ENCODE results near the gene ACTL7A. TPM values are rescaled to one million over a fixed set of nuclear protein-coding genes. Genes with fewer than 3 reads are reported as not detected.

ACTL7A gene
- polyA plus RNA-seq, 1 donor (not counting 4 experiments of a cell fraction or from before 2014, with no cell fraction given): not detected

DNA sequence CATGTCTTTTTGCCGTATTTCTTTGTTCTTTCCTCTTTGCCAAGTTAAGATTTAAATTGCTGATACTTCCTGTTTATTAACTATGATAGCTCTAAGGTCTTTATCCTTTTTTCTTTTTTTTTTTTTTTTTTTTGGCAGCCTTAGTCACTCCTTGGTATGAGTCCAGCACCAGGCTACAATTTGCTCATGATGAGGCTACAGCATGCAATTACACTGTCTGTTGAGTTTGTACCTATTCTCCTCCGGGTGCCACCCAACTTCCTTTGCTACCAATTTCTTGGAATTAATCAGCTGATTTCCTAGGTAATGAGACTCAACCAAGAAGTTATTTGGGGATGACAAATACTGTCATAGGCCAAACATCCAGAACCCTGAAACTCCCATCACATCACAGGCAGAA, 31.8 kb upstream of the ACTL7A start:
- no peak overlapping the region for H3K4me3 ChIP-seq (ENCODE audit: control insufficient read depth in 2 of 3, extremely low read depth in 1 of 3, insufficient read depth in 2 of 3, low read depth in 1 of 3, low read length in 3 of 3)

GRCh38 chr9:108831496-108832178, 30.4 kb upstream of the ACTL7A start:
- Histone ChIP-seq H3K27ac (ENCODE audit: control insufficient read depth, insufficient read depth, low read length) (peak overlapping the region; percentile 55), H3K9me3 (ENCODE audit: control insufficient read depth, low read depth, low read length) (no peaks in the 10 kb centered on the region), H3K79me2 (ENCODE audit: control insufficient read depth, insufficient read depth, low read length) (no peaks in the 10 kb centered on the region), H4K20me1 (ENCODE audit: control insufficient read depth, extremely low read depth, insufficient read depth, low read length) (no peaks in the 10 kb centered on the region), H3K9ac (ENCODE audit: control insufficient read depth, extremely low read depth, insufficient read depth, low read length) (no peak overlapping the region), H3K4me1 (ENCODE audit: control insufficient read depth, extremely low read depth, insufficient read depth, low read length) (peaks cover 53% of the 10 kb centered on the region), H3K9me1 (ENCODE audit: control insufficient read depth, extremely low read depth, insufficient read depth, low read length) (no peaks in the 10 kb centered on the region), H3K4me2 (ENCODE audit: control insufficient read depth, extremely low read depth, insufficient read depth, low read depth, low read length) (peak overlapping the region; percentile 52), H3K36me3 (ENCODE audit: control insufficient read depth in 2 of 2, extremely low read depth in 1 of 2, insufficient read depth in 2 of 2, low read length in 2 of 2) (no peaks in the 10 kb centered on the region), H3K27me3 (ENCODE audit: control insufficient read depth, extremely low read depth, insufficient read depth, low read length) (no peaks in the 10 kb centered on the region), H2AFZ (ENCODE audit: control insufficient read depth, low read length) (no peak overlapping the region), H3K4me3 (ENCODE audit: control insufficient read depth in 2 of 3, extremely low read depth in 1 of 3, insufficient read depth in 2 of 3, low read depth in 1 of 3, low read length in 3 of 3) (no peak overlapping the region)
- peak; percentile 97 for FAIRE-seq
- no peak for DNase-seq (ENCODE audit: low read depth, low spot score)
- no peak for TF ChIP-seq EZH2 (IDR thresholded peaks at IDR 0.05; ENCODE audit: low read length)
- TF ChIP-seq, protein P1, sequence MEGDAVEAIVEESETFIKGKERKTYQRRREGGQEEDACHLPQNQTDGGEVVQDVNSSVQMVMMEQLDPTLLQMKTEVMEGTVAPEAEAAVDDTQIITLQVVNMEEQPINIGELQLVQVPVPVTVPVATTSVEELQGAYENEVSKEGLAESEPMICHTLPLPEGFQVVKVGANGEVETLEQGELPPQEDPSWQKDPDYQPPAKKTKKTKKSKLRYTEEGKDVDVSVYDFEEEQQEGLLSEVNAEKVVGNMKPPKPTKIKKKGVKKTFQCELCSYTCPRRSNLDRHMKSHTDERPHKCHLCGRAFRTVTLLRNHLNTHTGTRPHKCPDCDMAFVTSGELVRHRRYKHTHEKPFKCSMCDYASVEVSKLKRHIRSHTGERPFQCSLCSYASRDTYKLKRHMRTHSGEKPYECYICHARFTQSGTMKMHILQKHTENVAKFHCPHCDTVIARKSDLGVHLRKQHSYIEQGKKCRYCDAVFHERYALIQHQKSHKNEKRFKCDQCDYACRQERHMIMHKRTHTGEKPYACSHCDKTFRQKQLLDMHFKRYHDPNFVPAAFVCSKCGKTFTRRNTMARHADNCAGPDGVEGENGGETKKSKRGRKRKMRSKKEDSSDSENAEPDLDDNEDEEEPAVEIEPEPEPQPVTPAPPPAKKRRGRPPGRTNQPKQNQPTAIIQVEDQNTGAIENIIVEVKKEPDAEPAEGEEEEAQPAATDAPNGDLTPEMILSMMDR (optimal IDR thresholded peaks at IDR 0.05 in 1 of 3, IDR thresholded peaks at IDR 0.05 in 1 of 3, conservative IDR thresholded peaks at IDR 0.05 in 1 of 3; ENCODE audit: extremely low read depth in 1 of 3, insufficient read depth in 2 of 3, low read length in 3 of 3): no peak
- dilution Hi-C loops (cut with MboI; ENCODE audit: extremely low pct_ligation_motif_present, low sequenced_read_pairs): no loop called here

More for the DNA sequence above, 31.8 kb upstream of the ACTL7A start:
- Histone ChIP-seq H3K9me3 (ENCODE audit: control insufficient read depth, low read depth, low read length) (no peaks in the 10 kb centered on the region), H3K79me2 (ENCODE audit: control insufficient read depth, insufficient read depth, low read length) (no peaks in the 10 kb centered on the region), H3K9me1 (ENCODE audit: control insufficient read depth, extremely low read depth, insufficient read depth, low read length) (no peaks in the 10 kb centered on the region), H3K27me3 (ENCODE audit: control insufficient read depth, extremely low read depth, insufficient read depth, low read length) (no peaks in the 10 kb centered on the region), H4K20me1 (ENCODE audit: control insufficient read depth, extremely low read depth, insufficient read depth, low read length) (no peaks in the 10 kb centered on the region), H2AFZ (ENCODE audit: control insufficient read depth, low read length) (peak overlapping the region; percentile 78), H3K36me3 (ENCODE audit: control insufficient read depth in 2 of 2, extremely low read depth in 1 of 2, insufficient read depth in 2 of 2, low read length in 2 of 2) (no peaks in the 10 kb centered on the region), H3K4me1 (ENCODE audit: control insufficient read depth, extremely low read depth, insufficient read depth, low read length) (peaks cover 40% of the 10 kb centered on the region), H3K4me2 (ENCODE audit: control insufficient read depth, extremely low read depth, insufficient read depth, low read depth, low read length) (peak overlapping the region; percentile 73), H3K27ac (ENCODE audit: control insufficient read depth, insufficient read depth, low read length) (peak overlapping the region; percentile 29), H3K9ac (ENCODE audit: control insufficient read depth, extremely low read depth, insufficient read depth, low read length) (no peak overlapping the region)
- TF ChIP-seq, protein P1 (optimal IDR thresholded peaks at IDR 0.05 in 1 of 3, IDR thresholded peaks at IDR 0.05 in 1 of 3, conservative IDR thresholded peaks at IDR 0.05 in 1 of 3; ENCODE audit: extremely low read depth in 1 of 3, insufficient read depth in 2 of 3, low read length in 3 of 3): no peak
- no peak for TF ChIP-seq EZH2 (IDR thresholded peaks at IDR 0.05; ENCODE audit: low read length)
- DNase-seq (ENCODE audit: low read depth, low spot score): no peak
- dilution Hi-C loops (cut with MboI; ENCODE audit: extremely low pct_ligation_motif_present, low sequenced_read_pairs): no loop called here
- FAIRE-seq: peak; percentile 67

All from keratinocyte (primary cell).